HG03060 (cell line): ENCODE data around the gene ZSCAN12.

ENCODE experiments used
- ATAC-seq: cut with Tn5 transposase; IDR thresholded peaks from one replicate; pipeline ENCODE4 v1.9.1; 2021; ENCODE audit warnings: low read depth, moderate number of reproducible peaks; ENCODE audit not compliant: unreplicated experiment

The ZSCAN12 gene

GRCh38 chr6:28333599-28334018, 65.9 kb downstream of the ZSCAN12 start:
- no peak for ATAC-seq

- ATAC-seq: no peak
These were observed 66.5 kb downstream of the ZSCAN12 start for GRCh38 chr6:28333047-28333446.

- ATAC-seq: no peak
These were observed 69.5 kb downstream of the ZSCAN12 start for GRCh38 chr6:28330041-28330440.
